ENCODE results near the gene LLPH.

GRCh38 chr12:66072566-66072965 is 58.0 kb downstream of the LLPH start:
- TF ChIP-seq CTCF (IDR thresholded peaks at IDR 0.05) = no peak
- no peak for TF ChIP-seq ZNF317 (CRISPR knock-in tag; IDR thresholded peaks at IDR 0.05; ENCODE audit: borderline replicate concordance, low read depth)
- TF ChIP-seq JUN (CRISPR knock-in tag; IDR thresholded peaks at IDR 0.05) = no peak
- TF ChIP-seq EMX1 (CRISPR knock-in tag; IDR thresholded peaks at IDR 0.05) = no peak
- no peak for TF ChIP-seq IRF1 (CRISPR knock-in tag; IDR thresholded peaks at IDR 0.05)

Measured in WTC11 (cell line).